Activated T-helper 17 cell treated with anti-CD3 and anti-CD28 coated beads, Interleukin-2, amount 50 U/mL, for 72 hours (primary cell): ENCODE measurements around the gene PLCL2. TPM values are rescaled to one million over a fixed set of nuclear protein-coding genes. Genes with fewer than 3 reads are reported as not detected.

Source experiments
- ATAC-seq: fragments of 150-1000 bp; cut with Tn5 transposase; replicated peaks from 2 replicates; pipeline ENCODE4 v1.10.0; 2021; ENCODE audit warnings: mild to moderate bottlenecking, moderate library complexity
- H3K27ac Mint-ChIP-seq: one replicate; pipeline ENCODE4 v1.8.0; 2022; ENCODE audit warnings: mixed read lengths
- H3K27me3 Mint-ChIP-seq: one replicate; pipeline ENCODE4 v1.8.0; 2022; ENCODE audit warnings: mixed read lengths
- H3K36me3 Mint-ChIP-seq: one replicate; pipeline ENCODE4 v1.8.0; 2022; ENCODE audit warnings: low read depth, mild to moderate bottlenecking, mixed read lengths
- H3K4me1 Mint-ChIP-seq: one replicate; pipeline ENCODE4 v1.8.0; 2022; ENCODE audit warnings: mixed read lengths
- H3K4me3 Mint-ChIP-seq: one replicate; pipeline ENCODE4 v1.8.0; 2022; ENCODE audit warnings: mild to moderate bottlenecking, mixed read lengths
- H3K9me3 Mint-ChIP-seq: one replicate; pipeline ENCODE4 v1.8.0; 2022; ENCODE audit warnings: mixed read lengths
- total RNA-seq, 2 donors: library from RNA; stranded (reverse); gene quantifications; one replicate each; pipeline ENCODE4 v1.2.3, GENCODE V29; 2022

Gene PLCL2
- total RNA-seq, 2 donors from 2014 or later = 15.1 to 16.2 TPM

DNA sequence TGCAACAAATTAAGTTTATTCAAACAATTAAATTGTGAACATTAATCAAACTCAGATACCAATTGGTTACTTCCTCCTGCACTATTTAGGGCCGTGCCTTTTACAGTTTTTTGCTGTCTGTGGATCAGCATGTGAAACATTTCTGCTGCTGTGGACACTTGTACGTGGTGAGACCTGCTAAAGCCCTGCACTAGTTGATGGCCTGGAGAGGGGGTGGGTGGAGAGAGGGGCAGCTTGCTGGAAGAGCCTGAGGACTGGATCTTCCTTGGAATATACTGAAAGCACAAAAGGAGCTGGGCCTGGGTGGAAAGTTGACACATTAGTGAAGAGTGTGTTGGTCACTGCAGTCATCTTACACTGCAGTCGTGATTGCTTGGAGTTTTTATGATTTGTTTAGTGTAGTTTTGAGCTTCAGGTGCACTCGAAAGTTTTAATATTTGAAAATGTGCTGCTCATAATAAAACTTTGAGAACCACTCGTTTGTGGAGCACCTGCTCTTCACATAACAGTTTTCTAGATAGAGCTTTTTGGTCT, 11.4 kb downstream of the PLCL2 start:
- Mint-ChIP-seq H3K4me3 (peak overlapping the region; percentile 60), H3K9me3 (no peaks in the 10 kb centered on the region), H3K4me1 (peaks cover 61% of the 10 kb centered on the region), H3K27me3 (no peaks in the 10 kb centered on the region), H3K27ac (no peak overlapping the region), H3K36me3 (no peaks in the 10 kb centered on the region)
- no peak for ATAC-seq

GRCh38 chr3:16896820-16897219, 12.1 kb downstream of the PLCL2 start:
- Mint-ChIP-seq H3K4me1 (peaks cover 61% of the 10 kb centered on the region), H3K27ac (peak overlapping the region; percentile 69), H3K9me3 (no peaks in the 10 kb centered on the region), H3K36me3 (no peaks in the 10 kb centered on the region), H3K4me3 (peak overlapping the region; percentile 60), H3K27me3 (no peaks in the 10 kb centered on the region)
- ATAC-seq = no peak

GRCh38 chr3:16897254-16897926, 12.6 kb downstream of the PLCL2 start:
- Mint-ChIP-seq H3K27me3 (no peaks in the 10 kb centered on the region), H3K27ac (peak overlapping the region; percentile 69), H3K4me3 (peak overlapping the region; percentile 60), H3K4me1 (peaks cover 60% of the 10 kb centered on the region), H3K9me3 (no peaks in the 10 kb centered on the region), H3K36me3 (no peaks in the 10 kb centered on the region)
- no peak for ATAC-seq

- Mint-ChIP-seq H3K4me3 (peak overlapping the region; percentile 60), H3K9me3 (no peaks in the 10 kb centered on the region), H3K27me3 (no peaks in the 10 kb centered on the region), H3K36me3 (no peaks in the 10 kb centered on the region), H3K4me1 (peaks cover 72% of the 10 kb centered on the region), H3K27ac (peak overlapping the region; percentile 69)
- ATAC-seq = peak; percentile 30
These were observed 14.0 kb downstream of the PLCL2 start for GRCh38 chr3:16898595-16899395.

GRCh38 chr3:16899919-16900318, 15.2 kb downstream of the PLCL2 start:
- H3K27me3 Mint-ChIP-seq = no peaks in the 10 kb centered on the region
- H3K9me3 Mint-ChIP-seq = no peaks in the 10 kb centered on the region
- no peak for ATAC-seq
- peak overlapping the region; percentile 69 for H3K27ac Mint-ChIP-seq
- peaks cover 83% of the 10 kb centered on the region for H3K4me1 Mint-ChIP-seq
- no peaks in the 10 kb centered on the region for H3K36me3 Mint-ChIP-seq
- H3K4me3 Mint-ChIP-seq = peak overlapping the region; percentile 60

GRCh38 chr3:16900779-16901440, 16.2 kb downstream of the PLCL2 start:
- H3K27me3 Mint-ChIP-seq = no peaks in the 10 kb centered on the region
- peak overlapping the region; percentile 60 for H3K4me3 Mint-ChIP-seq
- no peaks in the 10 kb centered on the region for H3K9me3 Mint-ChIP-seq
- peak overlapping the region; percentile 17 for H3K27ac Mint-ChIP-seq
- H3K4me1 Mint-ChIP-seq = peaks cover 81% of the 10 kb centered on the region
- no peak for ATAC-seq
- no peaks in the 10 kb centered on the region for H3K36me3 Mint-ChIP-seq

- peak; percentile 75 for ATAC-seq
- peak overlapping the region; percentile 71 for H3K27ac Mint-ChIP-seq
- H3K4me3 Mint-ChIP-seq = peak overlapping the region; percentile 60
- peaks cover 58% of the 10 kb centered on the region for H3K4me1 Mint-ChIP-seq
- no peaks in the 10 kb centered on the region for H3K9me3 Mint-ChIP-seq
- H3K36me3 Mint-ChIP-seq = no peaks in the 10 kb centered on the region
- no peaks in the 10 kb centered on the region for H3K27me3 Mint-ChIP-seq
These were observed 20.0 kb downstream of the PLCL2 start for GRCh38 chr3:16904423-16905417.

DNA sequence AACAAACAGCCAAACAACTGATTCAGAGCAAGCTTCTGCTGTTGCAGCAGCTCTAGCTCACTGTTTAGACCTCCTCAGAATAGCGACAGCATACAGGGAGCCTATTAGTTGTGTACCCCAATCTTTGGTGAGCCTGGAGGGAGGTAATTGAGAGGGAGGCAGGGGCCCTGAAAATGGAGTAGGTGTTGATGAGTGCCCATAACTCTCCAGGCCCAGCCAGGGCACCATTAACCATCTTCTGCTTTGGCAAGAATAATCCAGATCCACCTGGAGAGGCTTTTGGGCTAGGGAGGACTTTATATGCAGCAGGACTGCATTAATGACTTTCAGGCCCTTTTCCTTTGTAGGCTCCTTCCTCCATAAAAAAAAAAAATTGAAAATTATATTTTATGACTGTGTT, 20.9 kb downstream of the PLCL2 start:
- H3K27ac Mint-ChIP-seq = peak overlapping the region; percentile 71
- H3K36me3 Mint-ChIP-seq = no peaks in the 10 kb centered on the region
- peaks cover 62% of the 10 kb centered on the region for H3K4me1 Mint-ChIP-seq
- no peaks in the 10 kb centered on the region for H3K9me3 Mint-ChIP-seq
- no peaks in the 10 kb centered on the region for H3K27me3 Mint-ChIP-seq
- ATAC-seq = no peak
- peak overlapping the region; percentile 60 for H3K4me3 Mint-ChIP-seq

- Mint-ChIP-seq H3K9me3 (no peaks in the 10 kb centered on the region), H3K4me1 (peaks cover 57% of the 10 kb centered on the region), H3K27ac (no peak overlapping the region), H3K36me3 (no peaks in the 10 kb centered on the region), H3K27me3 (no peaks in the 10 kb centered on the region), H3K4me3 (peak overlapping the region; percentile 46)
- ATAC-seq = peak; percentile 34
These were observed 21.9 kb downstream of the PLCL2 start for GRCh38 chr3:16906682-16907081.

DNA sequence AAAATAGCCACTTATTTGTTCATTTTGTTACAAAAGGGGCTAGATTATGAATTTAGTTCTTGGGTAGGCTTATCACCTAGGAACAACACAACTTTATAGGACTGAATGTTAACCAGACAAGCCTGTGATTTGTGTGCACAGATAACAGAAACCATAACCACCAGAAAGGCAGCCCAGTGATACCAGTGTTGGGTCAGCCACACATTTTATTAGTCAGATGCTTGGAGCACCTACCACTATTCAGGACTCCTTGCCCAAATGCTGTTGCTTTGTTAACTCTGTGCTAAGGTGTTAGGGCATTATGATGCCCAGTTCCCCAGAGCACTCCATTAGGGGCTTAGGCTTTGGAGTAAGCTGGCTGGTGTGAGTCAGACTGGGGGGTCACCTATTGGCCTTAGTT, 22.5 kb downstream of the PLCL2 start:
- no peaks in the 10 kb centered on the region for H3K27me3 Mint-ChIP-seq
- no peaks in the 10 kb centered on the region for H3K9me3 Mint-ChIP-seq
- H3K27ac Mint-ChIP-seq = no peak overlapping the region
- ATAC-seq = peak; percentile 71
- H3K4me3 Mint-ChIP-seq = peak overlapping the region; percentile 46
- peaks cover 52% of the 10 kb centered on the region for H3K4me1 Mint-ChIP-seq
- no peaks in the 10 kb centered on the region for H3K36me3 Mint-ChIP-seq

DNA sequence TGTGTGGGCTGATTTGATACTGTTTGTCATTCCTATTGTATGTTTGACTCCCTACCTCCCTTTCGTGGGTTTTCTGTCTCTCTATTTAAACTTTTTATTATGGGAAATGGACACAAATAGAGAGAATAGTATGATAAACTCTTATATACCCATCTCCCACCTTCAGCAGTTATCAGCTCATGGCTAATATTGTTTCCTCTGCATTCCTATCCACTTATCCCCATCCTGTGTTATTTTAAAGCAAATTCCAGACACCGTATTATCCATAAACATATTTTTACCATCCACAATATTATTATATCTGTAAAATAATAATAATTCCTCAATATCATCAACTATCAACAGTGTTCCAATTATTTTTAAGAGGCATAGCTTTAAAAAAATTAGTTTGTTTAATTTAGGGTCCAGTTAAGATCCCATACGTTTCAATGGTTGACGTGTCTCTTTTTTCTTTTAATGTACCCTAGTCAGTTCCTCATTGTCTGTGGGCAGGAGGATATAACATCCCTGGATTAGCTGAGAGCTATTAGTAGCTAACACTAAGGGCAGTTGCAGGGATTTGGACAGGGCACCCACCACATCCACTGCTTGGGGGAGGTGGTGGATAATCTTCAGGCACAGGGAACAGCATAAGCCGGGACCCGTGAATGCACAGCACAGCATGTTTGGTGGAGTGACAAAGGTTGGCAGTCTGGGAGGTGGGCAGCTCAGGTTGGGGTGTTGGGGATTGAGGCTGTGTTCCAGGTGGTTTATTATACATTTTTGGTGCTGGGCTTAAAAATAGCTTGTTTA, 23.5 kb downstream of the PLCL2 start:
- Mint-ChIP-seq H3K36me3 (no peaks in the 10 kb centered on the region), H3K4me1 (peaks cover 53% of the 10 kb centered on the region), H3K9me3 (no peaks in the 10 kb centered on the region), H3K27ac (no peak overlapping the region), H3K27me3 (no peaks in the 10 kb centered on the region), H3K4me3 (no peak overlapping the region)
- ATAC-seq = no peak

- no peak overlapping the region for H3K4me3 Mint-ChIP-seq
- ATAC-seq = no peak
- no peaks in the 10 kb centered on the region for H3K27me3 Mint-ChIP-seq
- H3K4me1 Mint-ChIP-seq = peaks cover 50% of the 10 kb centered on the region
- H3K9me3 Mint-ChIP-seq = no peaks in the 10 kb centered on the region
- no peak overlapping the region for H3K27ac Mint-ChIP-seq
- no peaks in the 10 kb centered on the region for H3K36me3 Mint-ChIP-seq
These were observed 24.1 kb downstream of the PLCL2 start for GRCh38 chr3:16908896-16909295.

- Mint-ChIP-seq H3K4me3 (no peak overlapping the region), H3K4me1 (peaks cover 44% of the 10 kb centered on the region), H3K27ac (no peak overlapping the region), H3K9me3 (no peaks in the 10 kb centered on the region), H3K36me3 (no peaks in the 10 kb centered on the region), H3K27me3 (no peaks in the 10 kb centered on the region)
- ATAC-seq = no peak
These were observed 25.0 kb downstream of the PLCL2 start for GRCh38 chr3:16909802-16910201.
